Nephron (organoid): ENCODE measurements around the gene PLCE1.
"Not testable (repeated sequence)": the region's sequence is repeated elsewhere in the genome, so short reads cannot be mapped to it uniquely, and the experiment has no call there.

Experiments used
- H3K27ac Mint-ChIP-seq, 3 experiments: 2 replicates each; pipeline ENCODE4 v1.8.0; 2020; ENCODE audit warnings: mixed read lengths in 3 of 3, mild to moderate bottlenecking in 2 of 3, moderate library complexity in 1 of 3
- H3K27me3 Mint-ChIP-seq: 2 replicates; pipeline ENCODE4 v1.8.0; 2021; ENCODE audit warnings: low read depth, mild to moderate bottlenecking, moderate library complexity, mixed read lengths
- H3K36me3 Mint-ChIP-seq: 2 replicates; pipeline ENCODE4 v1.8.0; 2020; ENCODE audit warnings: low read depth, mixed read lengths
- H3K4me1 Mint-ChIP-seq: 2 replicates; pipeline ENCODE4 v1.8.0; 2020; ENCODE audit warnings: mixed read lengths
- H3K4me3 Mint-ChIP-seq, 3 experiments: 2 replicates each; pipeline ENCODE4 v1.8.0; 2020; ENCODE audit warnings: mild to moderate bottlenecking in 3 of 3, mixed read lengths in 3 of 3, moderate library complexity in 2 of 3
- H3K9me3 Mint-ChIP-seq: 2 replicates; pipeline ENCODE4 v1.8.0; 2020; ENCODE audit warnings: mixed read lengths
- TF ChIP-seq, protein P1 (sequence below), 3 experiments: fragments of 200-600 bp; sonication (generic); IDR thresholded peaks; one replicate each; pipeline ENCODE4 v1.5.0; 2021; ENCODE audit warnings: antibody characterized with exemption in 3 of 3; ENCODE audit not compliant: unreplicated experiment in 3 of 3

Gene PLCE1

DNA sequence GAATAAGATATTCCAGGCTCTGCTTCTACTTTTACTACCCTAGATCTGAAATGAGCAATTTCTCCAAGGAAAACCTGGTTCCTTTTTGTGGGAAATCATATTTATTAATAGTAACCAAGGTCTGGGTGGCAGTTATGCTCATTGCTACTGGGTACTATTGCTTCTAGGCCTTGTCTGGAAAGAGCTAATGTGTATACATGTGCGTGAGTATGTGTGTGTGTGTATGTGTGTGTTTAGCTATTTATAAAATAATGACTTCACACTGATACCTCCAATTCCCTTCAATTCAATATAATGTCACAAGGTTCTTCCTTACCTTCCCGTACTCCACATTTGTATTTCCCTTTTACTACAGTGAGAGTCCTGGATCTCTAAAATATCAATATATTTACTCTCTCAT is 26.0 kb upstream of the PLCE1 start:
- Mint-ChIP-seq H3K9me3 (peaks cover 9% of the 10 kb centered on the region), H3K27me3 (peaks cover under 1% of the 10 kb centered on the region), H3K36me3 (peaks cover 8% of the 10 kb centered on the region), H3K27ac (no peak overlapping the region), H3K4me1 (no peaks in the 10 kb centered on the region), H3K4me3 (no peak overlapping the region)
- TF ChIP-seq, protein P1, sequence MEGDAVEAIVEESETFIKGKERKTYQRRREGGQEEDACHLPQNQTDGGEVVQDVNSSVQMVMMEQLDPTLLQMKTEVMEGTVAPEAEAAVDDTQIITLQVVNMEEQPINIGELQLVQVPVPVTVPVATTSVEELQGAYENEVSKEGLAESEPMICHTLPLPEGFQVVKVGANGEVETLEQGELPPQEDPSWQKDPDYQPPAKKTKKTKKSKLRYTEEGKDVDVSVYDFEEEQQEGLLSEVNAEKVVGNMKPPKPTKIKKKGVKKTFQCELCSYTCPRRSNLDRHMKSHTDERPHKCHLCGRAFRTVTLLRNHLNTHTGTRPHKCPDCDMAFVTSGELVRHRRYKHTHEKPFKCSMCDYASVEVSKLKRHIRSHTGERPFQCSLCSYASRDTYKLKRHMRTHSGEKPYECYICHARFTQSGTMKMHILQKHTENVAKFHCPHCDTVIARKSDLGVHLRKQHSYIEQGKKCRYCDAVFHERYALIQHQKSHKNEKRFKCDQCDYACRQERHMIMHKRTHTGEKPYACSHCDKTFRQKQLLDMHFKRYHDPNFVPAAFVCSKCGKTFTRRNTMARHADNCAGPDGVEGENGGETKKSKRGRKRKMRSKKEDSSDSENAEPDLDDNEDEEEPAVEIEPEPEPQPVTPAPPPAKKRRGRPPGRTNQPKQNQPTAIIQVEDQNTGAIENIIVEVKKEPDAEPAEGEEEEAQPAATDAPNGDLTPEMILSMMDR (IDR thresholded peaks at IDR 0.05; ENCODE audit: unreplicated experiment in 3 of 3) = no peak

DNA sequence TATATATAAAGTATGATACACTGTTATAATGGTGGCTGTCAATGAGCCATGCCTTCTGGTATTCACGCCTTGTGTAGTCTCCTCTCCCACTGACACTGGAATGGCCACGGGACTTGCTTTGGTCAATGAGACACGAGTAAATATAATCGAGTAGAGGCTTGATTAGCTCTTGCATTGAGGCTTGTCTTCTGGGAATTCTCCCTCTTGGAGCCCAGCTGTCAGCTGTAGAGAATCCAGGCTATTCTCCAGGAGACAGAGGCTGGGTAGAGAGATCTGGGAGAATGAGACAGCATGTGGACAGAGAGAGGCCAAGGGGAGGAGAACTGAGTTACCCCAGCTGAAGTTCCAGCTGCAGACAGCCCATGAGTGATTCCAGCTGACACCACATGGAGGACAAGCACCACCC is 25.2 kb upstream of the PLCE1 start:
- TF ChIP-seq, protein P1 (IDR thresholded peaks at IDR 0.05; ENCODE audit: unreplicated experiment in 3 of 3) = no peak
- Mint-ChIP-seq H3K36me3 (peaks cover 8% of the 10 kb centered on the region), H3K9me3 (peaks cover 9% of the 10 kb centered on the region), H3K27ac (no peak overlapping the region), H3K27me3 (peaks cover 3% of the 10 kb centered on the region), H3K4me3 (no peak overlapping the region), H3K4me1 (no peaks in the 10 kb centered on the region)

DNA sequence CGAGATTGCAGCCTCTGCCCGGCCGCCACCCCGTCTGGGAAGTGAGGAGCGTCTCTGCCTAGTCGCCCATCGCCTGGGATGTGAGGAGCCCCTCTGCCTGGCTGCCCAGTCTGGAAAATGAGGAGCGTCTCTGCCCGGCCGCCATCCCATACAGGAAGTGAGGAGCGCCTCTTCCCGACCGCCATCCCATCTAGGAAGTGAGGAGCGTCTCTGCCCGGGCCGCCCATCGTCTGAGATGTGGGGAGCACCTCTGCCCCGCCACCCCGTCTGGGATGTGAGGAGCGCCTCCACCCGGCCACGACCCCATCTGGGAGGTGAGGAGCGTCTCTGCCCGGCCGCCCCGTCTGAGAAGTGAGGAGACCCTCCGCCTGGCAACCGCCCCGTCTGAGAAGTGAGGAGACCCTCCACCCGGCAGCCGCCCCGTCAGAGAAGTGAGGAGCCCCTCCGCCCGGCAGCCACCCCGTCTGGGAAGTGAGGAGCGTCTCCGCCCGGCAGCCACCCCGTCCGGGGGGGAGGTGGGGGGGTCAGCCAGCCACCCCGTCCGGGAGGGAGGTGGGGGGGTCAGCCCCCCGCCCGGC is 23.2 kb upstream of the PLCE1 start:
- not testable (repeated sequence) for H3K27ac Mint-ChIP-seq, H3K9me3 Mint-ChIP-seq, H3K36me3 Mint-ChIP-seq, H3K4me1 Mint-ChIP-seq, H3K4me3 Mint-ChIP-seq, H3K27me3 Mint-ChIP-seq

DNA sequence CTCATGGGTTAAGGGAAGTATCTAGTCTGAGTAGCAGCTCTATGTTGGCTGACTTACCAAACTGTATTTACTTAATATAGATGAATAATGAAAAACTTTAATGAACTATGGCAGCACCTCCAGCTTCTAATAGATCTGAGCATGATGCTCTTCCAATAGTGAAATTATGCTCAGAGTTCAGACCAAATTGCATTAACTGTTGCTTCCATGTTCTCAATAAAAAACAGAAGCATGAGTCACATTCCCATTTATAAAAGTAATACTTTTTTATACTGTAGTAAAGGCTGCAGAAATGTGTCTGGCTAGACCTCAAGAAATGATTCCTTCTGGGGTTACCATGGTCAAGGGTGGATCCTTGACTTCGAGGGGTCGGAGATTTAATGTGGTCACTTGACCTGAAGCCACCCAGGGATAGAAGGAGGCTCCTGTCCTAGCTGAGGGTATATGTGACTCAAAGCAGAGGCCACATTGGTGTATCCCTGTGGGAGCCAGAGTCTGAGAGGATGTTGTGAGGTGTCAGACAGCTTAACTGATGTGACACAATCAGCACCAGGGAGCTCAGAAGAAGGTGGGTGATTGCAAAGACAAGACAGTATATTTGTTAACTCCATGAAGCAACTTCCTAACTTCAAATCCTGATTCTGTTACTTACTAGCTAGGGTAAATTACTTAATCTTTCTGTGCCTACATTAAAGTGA is 19.8 kb upstream of the PLCE1 start:
- peaks cover 5% of the 10 kb centered on the region for H3K9me3 Mint-ChIP-seq
- H3K27me3 Mint-ChIP-seq = peaks cover 3% of the 10 kb centered on the region
- TF ChIP-seq, protein P1 (IDR thresholded peaks at IDR 0.05; ENCODE audit: unreplicated experiment in 3 of 3) = no peak
- no peak overlapping the region for H3K27ac Mint-ChIP-seq
- no peaks in the 10 kb centered on the region for H3K4me1 Mint-ChIP-seq
- peaks cover 8% of the 10 kb centered on the region for H3K36me3 Mint-ChIP-seq
- no peak overlapping the region for H3K4me3 Mint-ChIP-seq

DNA sequence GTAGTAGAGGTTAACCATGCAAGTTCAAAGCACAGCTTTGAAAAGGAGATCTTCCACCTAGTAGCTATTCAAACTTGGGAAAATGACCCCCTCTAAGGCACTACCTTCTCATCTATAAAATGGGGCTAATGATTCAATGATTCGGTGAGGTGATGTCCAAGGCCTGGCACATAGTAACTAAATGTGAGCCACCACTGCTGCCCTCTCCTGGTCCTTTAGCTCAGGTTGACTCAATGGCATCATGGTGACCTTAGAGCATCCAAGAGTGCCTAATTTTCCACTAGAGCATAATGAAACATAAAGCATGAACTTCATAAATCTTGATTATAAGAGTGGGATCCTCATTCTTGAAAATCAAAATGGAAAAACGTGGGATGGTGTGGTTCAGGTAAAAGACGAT is 16.3 kb upstream of the PLCE1 start:
- no peaks in the 10 kb centered on the region for H3K4me1 Mint-ChIP-seq
- H3K9me3 Mint-ChIP-seq = peaks cover 4% of the 10 kb centered on the region
- no peak overlapping the region for H3K4me3 Mint-ChIP-seq
- peaks cover 3% of the 10 kb centered on the region for H3K27me3 Mint-ChIP-seq
- H3K36me3 Mint-ChIP-seq = no peaks in the 10 kb centered on the region
- TF ChIP-seq, protein P1 (IDR thresholded peaks at IDR 0.05; ENCODE audit: unreplicated experiment in 3 of 3) = no peak
- H3K27ac Mint-ChIP-seq = no peak overlapping the region

DNA sequence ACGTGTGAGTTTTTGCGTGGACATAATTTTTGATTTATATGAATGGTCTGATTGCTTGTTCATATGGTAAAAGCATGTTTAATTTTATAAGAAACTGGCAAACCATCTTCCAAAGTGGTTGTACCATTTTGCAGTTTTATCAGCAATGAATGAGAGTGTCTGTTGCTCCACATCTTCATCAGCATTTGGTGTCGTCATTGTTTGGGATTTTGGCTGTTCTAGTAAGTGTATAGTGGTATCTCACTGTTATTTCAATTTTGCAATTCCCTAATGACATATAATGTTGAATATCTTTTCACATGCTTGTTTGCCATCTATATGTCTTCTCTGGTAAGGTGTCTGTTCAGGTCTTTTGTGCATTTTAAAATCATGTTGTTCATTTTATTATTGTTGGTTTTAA is 13.2 kb upstream of the PLCE1 start:
- no peak overlapping the region for H3K4me3 Mint-ChIP-seq
- peaks cover 4% of the 10 kb centered on the region for H3K9me3 Mint-ChIP-seq
- H3K27me3 Mint-ChIP-seq = no peaks in the 10 kb centered on the region
- no peaks in the 10 kb centered on the region for H3K4me1 Mint-ChIP-seq
- TF ChIP-seq, protein P1 (IDR thresholded peaks at IDR 0.05; ENCODE audit: unreplicated experiment in 3 of 3) = no peak
- no peaks in the 10 kb centered on the region for H3K36me3 Mint-ChIP-seq
- H3K27ac Mint-ChIP-seq = no peak overlapping the region
